Measurements from ENCODE around the gene OR4D2.

OR4D2 gene

DNA sequence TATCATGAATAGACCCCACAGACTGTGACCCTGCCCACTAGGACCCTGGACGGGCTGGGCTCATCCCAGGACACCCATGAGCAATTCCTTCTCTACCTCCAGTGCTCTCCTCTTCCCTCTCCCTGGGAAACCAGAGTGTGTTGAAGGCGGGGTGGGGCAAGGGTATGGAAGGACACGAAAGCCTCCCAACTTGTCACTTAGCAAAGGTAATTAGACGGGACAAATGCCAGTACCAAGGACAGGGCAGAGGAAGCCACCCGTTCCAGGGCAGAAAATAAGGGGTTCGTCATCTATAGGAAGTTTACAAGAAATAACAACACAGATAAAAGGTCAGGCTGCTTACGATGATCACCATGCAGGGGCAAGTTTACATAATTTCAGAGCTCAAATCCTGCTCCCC, 20.9 kb downstream of the OR4D2 start:
- DNase-seq (ENCODE audit: low spot score) = no peak
- TF ChIP-seq, protein P1, sequence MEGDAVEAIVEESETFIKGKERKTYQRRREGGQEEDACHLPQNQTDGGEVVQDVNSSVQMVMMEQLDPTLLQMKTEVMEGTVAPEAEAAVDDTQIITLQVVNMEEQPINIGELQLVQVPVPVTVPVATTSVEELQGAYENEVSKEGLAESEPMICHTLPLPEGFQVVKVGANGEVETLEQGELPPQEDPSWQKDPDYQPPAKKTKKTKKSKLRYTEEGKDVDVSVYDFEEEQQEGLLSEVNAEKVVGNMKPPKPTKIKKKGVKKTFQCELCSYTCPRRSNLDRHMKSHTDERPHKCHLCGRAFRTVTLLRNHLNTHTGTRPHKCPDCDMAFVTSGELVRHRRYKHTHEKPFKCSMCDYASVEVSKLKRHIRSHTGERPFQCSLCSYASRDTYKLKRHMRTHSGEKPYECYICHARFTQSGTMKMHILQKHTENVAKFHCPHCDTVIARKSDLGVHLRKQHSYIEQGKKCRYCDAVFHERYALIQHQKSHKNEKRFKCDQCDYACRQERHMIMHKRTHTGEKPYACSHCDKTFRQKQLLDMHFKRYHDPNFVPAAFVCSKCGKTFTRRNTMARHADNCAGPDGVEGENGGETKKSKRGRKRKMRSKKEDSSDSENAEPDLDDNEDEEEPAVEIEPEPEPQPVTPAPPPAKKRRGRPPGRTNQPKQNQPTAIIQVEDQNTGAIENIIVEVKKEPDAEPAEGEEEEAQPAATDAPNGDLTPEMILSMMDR (IDR thresholded peaks at IDR 0.05; ENCODE audit: extremely low read depth, missing control alignments) = no peak

DNA sequence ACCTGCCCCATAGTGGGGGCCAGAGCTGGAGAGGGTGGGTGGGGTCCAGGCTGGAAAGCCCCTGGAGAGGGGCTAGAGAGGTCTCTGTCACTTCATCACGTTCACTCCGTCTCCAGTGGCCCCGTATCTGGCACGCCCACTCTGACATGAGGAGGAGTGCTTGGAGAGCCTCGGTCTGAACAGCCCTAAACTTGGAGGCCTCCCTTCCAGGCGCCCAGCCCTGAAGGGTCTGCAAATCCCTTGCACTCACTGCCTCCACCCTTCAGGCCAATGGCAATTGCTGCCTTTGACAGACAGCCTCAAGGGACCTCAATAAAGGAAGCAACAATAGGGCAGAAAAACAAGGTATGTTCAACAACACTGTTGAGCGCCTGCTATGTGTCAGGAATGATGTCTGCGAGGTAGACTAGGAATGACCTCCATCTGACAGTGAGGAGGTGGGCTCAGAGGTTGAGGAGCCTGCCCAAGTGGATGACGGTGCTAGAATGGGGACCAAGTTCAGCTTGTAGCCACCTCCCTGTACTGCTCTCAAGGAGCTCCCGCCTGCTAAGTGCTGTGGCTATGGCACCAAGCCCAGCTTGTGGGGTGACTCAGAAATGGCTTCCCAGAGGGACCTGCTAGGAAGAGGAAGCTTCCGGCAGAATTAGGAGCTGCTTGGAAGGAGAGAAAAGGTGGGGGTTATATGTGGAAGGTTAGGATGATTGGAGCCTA, 22.8 kb downstream of the OR4D2 start:
- TF ChIP-seq, protein P1 (IDR thresholded peaks at IDR 0.05; ENCODE audit: extremely low read depth, missing control alignments) = no peak
- DNase-seq (ENCODE audit: low spot score) = no peak

DNA sequence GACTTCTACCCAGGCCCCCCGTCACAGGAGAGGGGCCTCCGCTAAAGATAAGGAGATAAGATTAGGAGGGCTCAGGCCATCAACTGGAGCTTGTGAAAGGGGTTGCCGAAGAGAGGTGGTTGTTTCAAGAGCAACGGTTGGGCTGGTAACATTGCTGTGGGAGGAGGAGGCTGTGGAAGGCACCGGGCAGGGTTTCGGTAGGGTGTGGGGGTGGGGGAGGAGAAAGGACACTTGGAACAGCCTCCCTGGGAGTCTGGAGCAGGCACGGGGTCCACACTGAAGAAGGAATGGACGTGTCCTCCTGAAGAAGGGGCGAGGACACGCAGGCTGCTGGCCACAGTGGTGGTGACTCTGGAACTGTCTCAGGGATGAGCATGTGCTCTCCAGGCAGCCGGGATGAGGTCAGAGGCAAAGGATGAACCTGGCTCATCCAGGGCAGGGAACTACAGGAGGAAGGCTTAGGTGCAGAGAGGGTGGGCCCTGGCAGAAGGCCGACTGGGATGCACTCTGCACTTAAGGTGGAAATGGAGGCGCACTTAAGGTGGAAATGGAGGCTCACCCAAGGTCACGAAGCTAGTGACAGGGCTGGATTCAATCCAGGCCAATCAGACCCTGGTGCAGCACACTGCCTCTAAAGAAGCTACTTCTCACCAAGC, 24.6 kb downstream of the OR4D2 start:
- no peak for DNase-seq (ENCODE audit: low spot score)
- TF ChIP-seq, protein P1 (IDR thresholded peaks at IDR 0.05; ENCODE audit: extremely low read depth, missing control alignments) = no peak

DNA sequence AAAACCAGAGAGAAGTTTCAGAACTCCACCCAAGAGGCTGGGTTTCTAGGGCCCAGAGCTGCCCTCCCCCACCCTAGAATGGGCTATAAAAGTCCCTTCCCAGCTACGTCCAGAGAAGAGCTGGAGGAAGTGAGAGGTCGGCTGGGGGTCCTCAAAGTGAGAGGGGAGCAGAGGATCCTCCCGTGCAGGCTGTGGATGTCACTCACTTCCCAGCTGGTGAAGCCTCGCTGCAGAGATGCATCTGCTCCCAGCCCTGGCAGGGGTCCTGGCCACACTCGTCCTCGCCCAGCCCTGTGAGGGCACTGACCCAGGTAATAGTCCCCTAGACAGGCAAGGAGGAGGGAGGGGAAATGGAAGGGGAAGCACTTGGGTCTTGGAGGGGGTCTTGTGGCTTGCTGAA, 25.8 kb downstream of the OR4D2 start, which contains the start of gene EPX:
Gene EPX, plus strand, starts transcription at position 115 of the 400 bp plus-strand sequence. Its CDS starts 121 bp downstream, at position 236.
- TF ChIP-seq, protein P1 (IDR thresholded peaks at IDR 0.05; ENCODE audit: extremely low read depth, missing control alignments) = no peak
- no peak for DNase-seq (ENCODE audit: low spot score)

- TF ChIP-seq, protein P1 (IDR thresholded peaks at IDR 0.05; ENCODE audit: extremely low read depth, missing control alignments) = no peak
- DNase-seq (ENCODE audit: low spot score) = no peak
Observed at GRCh38 chr17:58193641-58194255, 27.0 kb downstream of the OR4D2 start.

DNA sequence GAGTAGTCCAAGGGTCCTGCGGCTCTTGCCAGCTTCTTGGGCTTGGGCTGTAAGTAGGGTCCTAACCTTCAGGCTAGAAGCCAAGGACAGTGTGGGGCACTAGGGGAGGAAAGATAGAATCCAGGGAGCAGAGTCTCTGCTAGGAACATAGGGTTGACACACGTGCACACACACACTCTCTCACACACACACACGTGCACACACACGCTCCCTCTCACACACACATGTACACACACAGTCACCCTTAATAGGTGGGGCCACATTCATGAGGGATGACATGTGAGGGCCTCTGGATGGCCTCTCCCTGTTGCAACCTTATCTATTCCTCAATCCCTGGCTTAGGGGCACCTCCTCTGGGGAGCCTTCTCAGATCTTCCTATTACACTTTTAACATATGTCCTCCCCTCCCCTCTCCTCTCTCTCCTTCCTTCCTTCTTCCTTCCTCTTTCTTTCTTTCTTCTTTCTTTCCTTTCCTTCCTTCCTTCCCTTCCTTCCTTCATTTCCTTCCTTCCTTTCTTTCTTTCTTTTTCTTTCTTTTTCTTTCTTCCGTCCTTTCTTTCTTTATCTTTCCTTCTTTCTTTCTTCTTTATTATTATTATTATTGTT, 28.8 kb downstream of the OR4D2 start:
- TF ChIP-seq, protein P1 (IDR thresholded peaks at IDR 0.05; ENCODE audit: extremely low read depth, missing control alignments) = no peak
- DNase-seq (ENCODE audit: low spot score) = no peak

GRCh38 chr17:58196610-58197009, 29.8 kb downstream of the OR4D2 start:
- no peak for DNase-seq (ENCODE audit: low spot score)
- TF ChIP-seq, protein P1 (IDR thresholded peaks at IDR 0.05; ENCODE audit: extremely low read depth, missing control alignments) = no peak

Data from GM20000 (cell line).